GM12874 (cell line): ENCODE data around the gene IFNL4.

Experiments
- TF ChIP-seq, protein P1 (sequence below): IDR thresholded peaks from 2 replicates; pipeline ENCODE4 v1.5.1; 2011; ENCODE audit warnings: low read depth, mild to moderate bottlenecking, control low read depth, low read length, moderate library complexity; ENCODE audit not compliant: insufficient read depth

The IFNL4 gene

DNA sequence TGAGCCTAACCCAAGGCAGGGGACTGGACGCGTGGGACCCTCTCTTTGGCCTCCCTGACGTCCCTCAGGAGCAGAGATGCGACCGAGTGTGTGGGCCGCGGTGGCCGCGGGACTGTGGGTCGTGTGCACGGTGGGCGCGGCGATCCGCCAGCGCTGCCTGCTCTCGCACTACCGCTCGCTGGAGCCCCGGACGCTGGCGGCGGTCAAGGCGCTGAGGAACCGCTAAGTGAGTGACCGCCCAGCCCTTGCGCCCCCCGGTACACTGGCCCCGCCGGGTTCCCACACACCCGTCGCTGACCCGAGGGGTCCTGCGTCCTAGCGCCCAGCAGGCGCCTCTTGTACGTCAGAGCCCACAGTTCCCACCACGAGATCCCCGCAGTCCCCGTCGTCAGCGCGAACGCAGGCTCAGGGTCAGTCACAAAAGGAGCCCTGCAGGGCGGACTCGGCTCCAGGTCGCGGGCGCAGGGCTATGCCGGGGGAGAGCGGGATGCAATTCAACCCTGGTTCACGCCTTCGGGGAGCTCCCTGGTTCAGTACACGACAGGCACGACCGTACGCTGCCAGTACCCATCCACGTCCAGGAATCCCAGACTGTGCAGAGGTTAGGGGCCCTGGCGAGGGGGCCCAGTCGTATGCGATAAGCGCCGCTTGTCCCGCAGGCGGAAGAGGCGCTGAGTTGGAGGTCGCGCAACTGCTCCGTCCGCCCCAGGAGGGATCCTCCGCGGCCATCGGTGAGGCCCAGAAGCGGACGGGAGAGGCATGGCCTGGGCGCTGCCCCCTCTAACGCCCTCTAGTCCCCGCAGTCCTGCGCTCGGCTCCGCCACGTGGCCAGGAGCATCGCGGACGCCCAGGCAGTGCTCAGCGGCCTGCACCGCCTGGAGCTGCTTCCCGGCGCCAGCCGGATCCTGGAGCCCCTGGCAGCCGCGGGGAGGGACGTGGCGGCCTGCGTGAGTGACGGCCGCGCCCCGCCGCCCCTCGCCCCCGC, 15.9 kb upstream of the IFNL4 start:
- TF ChIP-seq, protein P1, sequence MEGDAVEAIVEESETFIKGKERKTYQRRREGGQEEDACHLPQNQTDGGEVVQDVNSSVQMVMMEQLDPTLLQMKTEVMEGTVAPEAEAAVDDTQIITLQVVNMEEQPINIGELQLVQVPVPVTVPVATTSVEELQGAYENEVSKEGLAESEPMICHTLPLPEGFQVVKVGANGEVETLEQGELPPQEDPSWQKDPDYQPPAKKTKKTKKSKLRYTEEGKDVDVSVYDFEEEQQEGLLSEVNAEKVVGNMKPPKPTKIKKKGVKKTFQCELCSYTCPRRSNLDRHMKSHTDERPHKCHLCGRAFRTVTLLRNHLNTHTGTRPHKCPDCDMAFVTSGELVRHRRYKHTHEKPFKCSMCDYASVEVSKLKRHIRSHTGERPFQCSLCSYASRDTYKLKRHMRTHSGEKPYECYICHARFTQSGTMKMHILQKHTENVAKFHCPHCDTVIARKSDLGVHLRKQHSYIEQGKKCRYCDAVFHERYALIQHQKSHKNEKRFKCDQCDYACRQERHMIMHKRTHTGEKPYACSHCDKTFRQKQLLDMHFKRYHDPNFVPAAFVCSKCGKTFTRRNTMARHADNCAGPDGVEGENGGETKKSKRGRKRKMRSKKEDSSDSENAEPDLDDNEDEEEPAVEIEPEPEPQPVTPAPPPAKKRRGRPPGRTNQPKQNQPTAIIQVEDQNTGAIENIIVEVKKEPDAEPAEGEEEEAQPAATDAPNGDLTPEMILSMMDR, result no peak

DNA sequence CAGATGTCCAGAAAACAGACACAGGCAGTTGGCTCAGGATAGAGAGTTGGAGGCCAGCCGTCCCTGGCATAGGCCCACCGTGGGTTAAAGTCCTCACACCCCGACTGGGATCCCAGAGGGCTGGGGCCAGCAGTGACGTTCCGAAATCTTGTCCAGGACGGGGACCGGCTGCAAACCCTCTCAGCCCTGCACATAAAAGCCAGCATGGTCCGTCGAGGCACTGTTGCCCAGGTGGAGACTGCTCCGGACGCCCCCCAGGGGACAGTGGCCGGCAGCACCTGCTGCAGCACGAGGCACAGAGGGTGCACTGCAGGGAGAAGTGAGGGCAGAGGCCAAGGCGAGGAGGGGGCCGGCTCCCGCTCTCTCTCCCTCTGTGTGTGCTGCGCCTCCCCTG, 15.3 kb upstream of the IFNL4 start:
- TF ChIP-seq, protein P1, result no peak

DNA sequence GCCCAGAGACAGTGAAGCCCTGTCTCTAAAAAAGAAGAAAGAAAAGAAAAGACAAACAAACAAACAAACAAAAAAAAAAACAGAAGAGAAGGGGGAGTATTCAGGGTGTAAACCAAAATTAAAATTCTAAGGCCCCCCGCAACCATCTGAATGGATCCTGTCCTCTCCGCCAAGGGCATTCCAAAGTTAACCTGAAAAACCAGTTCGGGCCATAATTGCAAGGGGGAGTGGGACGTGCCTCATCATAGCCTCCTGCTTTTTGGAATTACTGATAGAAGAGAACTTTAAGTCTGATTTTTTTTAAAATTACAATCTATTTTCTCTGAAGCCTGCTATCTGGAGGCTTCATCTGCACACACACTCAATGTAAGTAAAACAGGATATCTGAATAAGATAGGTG, 13.8 kb upstream of the IFNL4 start:
- TF ChIP-seq, protein P1, result no peak

DNA sequence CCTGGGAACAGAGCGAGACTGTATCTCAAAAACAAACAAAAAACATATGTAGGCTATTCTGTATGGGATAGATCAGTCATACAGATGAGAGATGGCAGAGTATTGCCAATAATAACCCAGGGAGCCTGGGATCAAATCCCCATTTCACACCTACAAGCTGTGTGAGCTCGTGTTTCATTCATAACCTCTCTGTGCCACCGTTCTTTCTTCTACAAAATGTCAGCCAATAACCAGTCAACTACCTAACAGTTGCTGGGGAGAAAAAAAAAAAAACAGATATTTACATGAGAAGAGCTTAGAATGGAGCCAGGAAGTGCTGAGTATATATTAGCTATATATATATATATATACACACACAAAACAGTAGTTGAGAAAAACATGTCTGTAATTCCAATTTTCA, 13.0 kb upstream of the IFNL4 start:
- TF ChIP-seq, protein P1, result no peak

DNA sequence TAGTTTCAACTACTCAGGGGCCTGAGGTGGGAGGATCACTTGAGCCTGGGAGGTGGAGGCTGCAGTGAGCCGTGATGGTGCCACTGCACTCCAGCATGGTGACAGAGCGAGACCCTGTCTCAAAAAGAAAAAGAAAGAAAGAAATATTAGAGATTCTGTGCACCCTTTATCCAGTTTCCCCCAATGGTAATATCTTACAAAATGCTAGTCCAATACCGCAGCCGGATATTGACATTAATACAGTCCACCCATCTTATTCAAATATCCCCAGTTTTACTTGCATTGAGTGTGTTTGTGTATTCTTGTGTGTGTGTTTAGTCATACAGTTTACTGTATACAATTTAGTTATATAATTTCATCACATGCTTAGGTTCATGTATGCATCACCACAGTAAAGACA, 8.6 kb upstream of the IFNL4 start:
- TF ChIP-seq, protein P1, result no peak

DNA sequence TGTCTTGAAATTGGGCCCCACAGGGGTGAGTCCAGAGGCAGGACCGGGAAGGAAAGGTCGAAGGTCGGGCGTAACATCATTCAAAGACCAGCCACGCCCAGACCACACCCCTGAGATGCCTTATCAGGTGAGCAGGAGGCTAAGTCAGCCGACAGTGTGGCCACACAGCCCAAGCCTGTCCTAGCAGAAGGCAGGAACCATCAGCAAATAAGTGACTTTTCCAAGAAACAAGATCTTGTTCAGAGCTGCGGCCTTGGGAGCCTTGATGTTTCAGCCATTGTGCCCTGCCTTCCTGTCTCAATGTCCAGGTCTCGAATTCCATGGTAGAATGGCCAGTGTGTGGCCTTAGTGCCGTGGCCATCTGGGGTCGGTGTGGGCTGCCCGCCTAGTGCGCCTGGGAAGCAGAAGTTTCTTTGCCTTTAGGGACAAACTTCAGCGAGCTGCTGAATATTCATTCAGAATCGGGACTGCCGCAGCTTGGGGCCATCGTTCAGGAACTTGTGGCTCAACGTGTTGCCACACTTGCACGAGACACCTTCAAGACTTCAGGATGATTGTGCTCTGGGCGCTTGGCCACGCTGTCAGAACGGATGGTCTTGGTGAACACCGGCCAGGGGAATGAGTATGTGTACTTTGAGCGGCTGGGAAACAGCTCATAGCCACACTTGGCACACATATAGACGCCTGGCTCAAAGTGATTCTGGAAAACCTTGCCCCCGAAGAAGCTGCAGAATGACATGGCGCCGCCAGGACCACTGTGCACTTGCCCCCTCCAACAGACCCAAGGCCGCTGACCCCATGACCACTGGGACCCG, 6.1 kb upstream of the IFNL4 start:
- TF ChIP-seq, protein P1, result no peak
